ENCODE measurements around the gene MSTN.

DNA sequence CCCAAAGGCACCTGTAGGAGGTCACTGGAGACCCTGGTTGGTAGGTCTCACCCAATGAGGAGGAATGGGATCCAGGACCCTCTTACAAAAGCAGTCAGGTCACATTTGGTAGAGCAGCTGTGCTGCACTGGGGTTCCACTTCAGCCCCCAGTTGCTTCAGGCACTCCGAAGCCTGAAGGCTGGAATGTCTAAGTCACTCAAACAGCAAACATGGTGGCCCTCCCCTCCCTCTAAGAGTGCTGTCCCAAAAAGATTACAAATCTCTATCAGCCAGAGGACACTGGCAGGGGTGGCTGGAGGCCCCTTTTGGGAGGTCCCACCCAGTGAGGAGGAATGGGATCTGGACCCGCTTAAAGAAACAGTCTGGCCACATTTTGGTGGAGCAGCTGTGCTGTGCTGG, 17.7 kb downstream of the MSTN start:
- TF ChIP-seq POLR2A (IDR thresholded peaks at IDR 0.05): no peak
- TF ChIP-seq, protein P1, sequence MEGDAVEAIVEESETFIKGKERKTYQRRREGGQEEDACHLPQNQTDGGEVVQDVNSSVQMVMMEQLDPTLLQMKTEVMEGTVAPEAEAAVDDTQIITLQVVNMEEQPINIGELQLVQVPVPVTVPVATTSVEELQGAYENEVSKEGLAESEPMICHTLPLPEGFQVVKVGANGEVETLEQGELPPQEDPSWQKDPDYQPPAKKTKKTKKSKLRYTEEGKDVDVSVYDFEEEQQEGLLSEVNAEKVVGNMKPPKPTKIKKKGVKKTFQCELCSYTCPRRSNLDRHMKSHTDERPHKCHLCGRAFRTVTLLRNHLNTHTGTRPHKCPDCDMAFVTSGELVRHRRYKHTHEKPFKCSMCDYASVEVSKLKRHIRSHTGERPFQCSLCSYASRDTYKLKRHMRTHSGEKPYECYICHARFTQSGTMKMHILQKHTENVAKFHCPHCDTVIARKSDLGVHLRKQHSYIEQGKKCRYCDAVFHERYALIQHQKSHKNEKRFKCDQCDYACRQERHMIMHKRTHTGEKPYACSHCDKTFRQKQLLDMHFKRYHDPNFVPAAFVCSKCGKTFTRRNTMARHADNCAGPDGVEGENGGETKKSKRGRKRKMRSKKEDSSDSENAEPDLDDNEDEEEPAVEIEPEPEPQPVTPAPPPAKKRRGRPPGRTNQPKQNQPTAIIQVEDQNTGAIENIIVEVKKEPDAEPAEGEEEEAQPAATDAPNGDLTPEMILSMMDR (IDR thresholded peaks at IDR 0.05): no peak
